IMR-90 (cell line): ENCODE results near the gene PEF1.

Experiments
- CEBPB ChIP-seq: IDR thresholded peaks from 2 replicates; pipeline ENCODE4 v1.6.1; 2012; ENCODE audit warnings: low read depth, low read length, improper control_type of control experiment
- CTCF ChIP-seq: conservative IDR thresholded peaks from 2 replicates; pipeline ENCODE4 v1.5.1; 2012; ENCODE audit warnings: mild to moderate bottlenecking, low read depth, low read length, improper control_type of control experiment
- FOS ChIP-seq: fragments of 150-350 bp; IDR thresholded peaks from 2 replicates; pipeline ENCODE4 v1.6.1; 2016; ENCODE audit warnings: low read depth, low read length
- MAFK ChIP-seq: IDR thresholded peaks from 2 replicates; pipeline ENCODE4 v1.6.1; 2012; ENCODE audit warnings: low read depth, low read length, improper control_type of control experiment
- MXI1 ChIP-seq: IDR thresholded peaks from 2 replicates; pipeline ENCODE4 v1.6.1; 2012; ENCODE audit warnings: low read depth, mild to moderate bottlenecking, low read length, moderate library complexity, borderline replicate concordance
- POLR2A ChIP-seq: IDR thresholded peaks from 2 replicates; pipeline ENCODE4 v1.6.1; 2012; ENCODE audit warnings: mild to moderate bottlenecking, low read depth, low read length
- SMC3 ChIP-seq: fragments of 150-350 bp; IDR thresholded peaks from 2 replicates; pipeline ENCODE4 v1.6.1; 2016; ENCODE audit warnings: low read depth, mild to moderate bottlenecking, antibody characterized with exemption, low read length, moderate library complexity
- USF2 ChIP-seq: fragments of 150-350 bp; IDR thresholded peaks from 2 replicates; pipeline ENCODE4 v1.6.1; 2017; ENCODE audit warnings: mild to moderate bottlenecking, antibody characterized with exemption, low read length, low read depth

- TF ChIP-seq CTCF (no peak), CEBPB (no peak), MAFK (no peak), POLR2A (no peak), SMC3 (no peak), FOS (no peak), MXI1 (no peak), USF2 (no peak)
Measured at GRCh38 chr1:31620631-31621497, 23.8 kb downstream of the PEF1 start.
